ENCODE results near the gene MT1M.

The MT1M gene

DNA sequence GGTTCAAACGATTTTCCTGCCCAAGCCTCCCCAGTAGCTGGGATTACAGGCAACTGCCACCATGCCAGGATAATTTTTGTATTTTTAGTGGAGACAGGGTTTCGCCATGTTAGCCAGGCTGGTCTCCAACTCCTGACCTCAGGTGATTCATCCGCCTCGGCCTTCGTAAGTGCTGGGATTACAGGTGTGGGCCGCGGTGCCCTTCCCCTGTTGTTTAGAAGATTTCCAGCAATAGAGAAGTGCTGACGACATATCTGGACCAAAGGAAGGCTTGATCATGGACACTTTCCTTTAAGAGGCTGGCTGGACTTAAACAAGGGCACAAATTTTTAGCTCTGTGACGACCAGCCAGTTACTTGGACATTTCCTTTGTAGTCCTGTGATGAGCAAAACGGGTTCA lies 1.3 kb upstream of the MT1M start:
- DNase-seq = no peak

DNA sequence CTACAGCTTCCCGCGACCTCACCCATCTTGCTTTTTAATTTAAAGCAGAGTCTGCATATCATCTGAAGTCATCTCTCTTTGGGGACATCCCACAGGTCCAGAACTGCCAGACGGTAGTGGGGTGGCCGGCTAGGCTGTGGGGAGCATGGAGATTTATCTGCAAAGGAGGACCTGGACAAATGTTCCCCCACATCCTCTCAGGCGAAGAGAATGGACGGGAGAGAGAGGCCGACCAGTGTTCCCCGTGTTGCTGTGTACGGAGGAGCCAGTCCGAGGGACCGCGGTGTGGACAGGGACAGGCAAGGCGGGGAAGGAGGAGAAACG lies 665 bp upstream of the MT1M start:
- no peak for DNase-seq

DNA sequence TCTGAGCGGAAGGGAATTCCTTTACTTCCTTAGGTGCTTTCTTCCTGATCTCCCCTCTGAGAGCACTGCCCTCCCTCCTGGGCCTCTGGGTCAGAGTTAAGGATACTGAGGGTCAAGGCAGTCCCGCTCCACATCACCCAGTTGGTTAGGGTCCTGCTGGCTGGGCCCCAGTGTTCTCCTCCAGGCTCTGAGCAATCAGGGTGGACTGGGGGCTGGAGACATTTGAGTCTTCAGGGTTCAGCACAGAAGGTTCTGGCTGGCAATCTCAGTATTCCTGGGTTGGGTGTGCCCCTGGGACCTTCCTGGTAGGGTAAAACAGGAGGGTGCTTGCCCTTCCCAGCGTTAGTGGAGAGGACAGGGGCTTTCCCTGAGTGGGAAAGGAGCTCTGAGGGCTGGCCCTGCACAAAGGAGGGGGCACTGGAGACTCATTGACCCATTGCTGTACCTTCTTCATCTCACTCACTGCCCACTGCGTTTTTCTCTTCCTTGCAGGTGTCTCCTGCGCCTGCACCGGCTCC lies 448 bp downstream of the MT1M start:
- no peak for DNase-seq

DNA sequence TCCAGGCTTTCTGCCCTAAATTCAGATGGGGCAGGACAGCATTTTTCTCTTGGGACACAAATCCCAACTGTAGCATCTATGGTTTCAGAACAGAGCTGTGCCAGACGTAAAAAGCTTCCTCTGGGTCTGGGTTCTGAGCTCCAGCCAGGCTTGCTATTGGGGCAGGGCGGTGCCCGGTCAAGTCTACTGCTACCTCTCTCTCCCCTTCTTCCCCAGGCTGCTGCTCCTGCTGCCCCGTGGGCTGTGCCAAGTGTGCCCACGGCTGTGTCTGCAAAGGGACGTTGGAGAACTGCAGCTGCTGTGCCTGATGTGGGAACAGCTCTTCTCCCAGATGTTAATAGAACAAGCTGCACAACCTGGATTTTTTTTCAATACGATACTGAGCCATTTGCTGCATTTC lies 1.1 kb downstream of the MT1M start:
- DNase-seq = no peak

DNA sequence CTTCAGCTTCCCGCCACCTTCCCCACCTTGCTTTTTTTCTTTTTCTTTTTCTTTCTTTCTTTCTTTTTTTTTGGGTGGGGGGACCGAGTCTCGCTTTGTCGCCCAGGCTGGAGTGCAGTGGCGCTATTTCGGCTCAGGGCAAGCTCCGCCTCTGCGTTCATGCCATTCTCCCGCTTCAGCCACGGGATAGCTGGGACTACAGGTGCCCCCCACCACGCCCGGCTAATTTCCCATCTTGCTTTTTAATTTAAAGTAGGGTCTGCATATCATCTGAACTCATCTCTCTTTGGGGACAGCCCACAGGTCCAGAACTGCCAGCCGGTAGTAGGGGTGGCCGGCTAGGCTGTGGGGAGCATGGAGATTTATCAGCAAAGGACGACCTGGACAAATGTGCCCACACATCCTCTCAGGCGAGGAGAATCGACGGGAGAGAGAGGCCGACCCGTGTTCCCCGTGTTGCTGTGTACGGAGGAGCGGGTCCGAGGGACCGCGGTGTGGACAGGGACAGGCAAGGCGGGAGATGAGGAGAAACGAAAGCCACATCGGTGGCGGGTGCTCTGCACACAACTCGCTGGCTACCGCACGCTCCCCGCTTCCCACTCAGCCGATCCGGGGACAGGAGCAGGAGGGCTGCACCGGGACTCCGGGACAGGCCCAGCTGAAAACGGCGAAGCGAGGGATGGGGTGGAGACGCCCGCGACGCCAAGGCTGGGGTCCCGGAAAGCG lies 2.4 kb downstream of the MT1M start:
- no peak for DNase-seq

DNA sequence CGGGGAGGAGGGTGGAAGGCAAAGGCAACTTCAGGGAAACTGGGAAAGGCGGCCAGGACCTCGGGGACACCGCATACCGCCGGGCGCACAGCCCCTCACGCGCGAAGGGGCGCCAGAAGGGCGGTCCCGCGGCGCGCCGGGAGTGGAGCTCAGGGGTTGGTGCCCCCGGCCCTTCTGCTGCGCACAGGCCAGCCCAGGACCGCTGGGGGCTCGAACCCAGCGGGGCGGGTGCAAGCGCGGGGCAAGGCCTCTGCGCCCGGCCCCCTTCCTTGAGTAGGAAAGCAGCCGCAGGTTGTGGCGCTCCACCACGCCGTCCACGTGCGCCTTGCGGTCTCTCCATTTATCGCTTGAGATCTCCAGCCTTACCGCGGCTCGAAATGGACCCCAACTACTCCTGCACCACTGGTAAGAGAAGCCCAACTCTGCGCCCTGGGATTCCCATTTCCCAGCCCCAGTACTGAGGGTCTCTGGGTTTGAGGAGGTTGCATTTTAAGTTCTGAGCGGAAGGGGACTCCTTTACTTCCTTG lies 3.0 kb downstream of the MT1M start:
- no peak for DNase-seq

DNA sequence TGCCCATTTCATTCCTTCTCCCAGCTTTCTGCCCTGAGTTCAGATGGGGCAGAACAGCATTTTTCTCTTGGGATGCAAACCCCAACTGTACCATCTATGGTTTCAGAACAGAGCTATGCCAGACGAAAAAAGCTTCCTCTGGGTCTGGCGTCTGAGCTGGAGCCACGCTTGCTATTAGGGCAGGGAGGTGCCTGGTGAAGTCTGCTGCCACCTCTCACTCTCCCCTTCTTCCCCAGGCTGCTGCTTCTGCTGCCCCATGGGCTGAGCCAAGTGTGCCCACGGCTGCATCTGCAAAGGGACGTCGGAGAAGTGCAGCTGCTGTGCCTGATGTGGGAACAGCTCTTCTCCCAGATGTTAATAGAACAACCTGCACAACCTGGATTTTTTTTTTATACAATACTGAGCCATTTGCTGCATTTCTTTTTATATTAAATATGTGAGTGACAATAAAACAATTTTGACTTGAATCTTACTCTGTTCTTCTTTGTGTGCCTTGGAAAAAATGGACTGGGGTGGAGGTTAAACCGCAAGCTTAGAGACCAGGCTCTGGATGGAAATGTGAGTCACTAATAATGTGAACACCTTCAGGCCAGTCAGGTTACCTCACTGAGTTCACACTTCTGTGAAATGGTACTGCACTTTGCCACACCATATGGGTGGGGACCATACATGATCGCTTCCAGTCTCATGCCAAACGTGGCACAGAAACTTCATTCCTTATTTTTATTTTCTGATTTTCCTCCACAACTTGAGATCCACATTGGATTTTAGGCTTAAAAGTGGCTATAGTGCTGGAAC lies 4.4 kb downstream of the MT1M start:
- DNase-seq = no peak

DNA sequence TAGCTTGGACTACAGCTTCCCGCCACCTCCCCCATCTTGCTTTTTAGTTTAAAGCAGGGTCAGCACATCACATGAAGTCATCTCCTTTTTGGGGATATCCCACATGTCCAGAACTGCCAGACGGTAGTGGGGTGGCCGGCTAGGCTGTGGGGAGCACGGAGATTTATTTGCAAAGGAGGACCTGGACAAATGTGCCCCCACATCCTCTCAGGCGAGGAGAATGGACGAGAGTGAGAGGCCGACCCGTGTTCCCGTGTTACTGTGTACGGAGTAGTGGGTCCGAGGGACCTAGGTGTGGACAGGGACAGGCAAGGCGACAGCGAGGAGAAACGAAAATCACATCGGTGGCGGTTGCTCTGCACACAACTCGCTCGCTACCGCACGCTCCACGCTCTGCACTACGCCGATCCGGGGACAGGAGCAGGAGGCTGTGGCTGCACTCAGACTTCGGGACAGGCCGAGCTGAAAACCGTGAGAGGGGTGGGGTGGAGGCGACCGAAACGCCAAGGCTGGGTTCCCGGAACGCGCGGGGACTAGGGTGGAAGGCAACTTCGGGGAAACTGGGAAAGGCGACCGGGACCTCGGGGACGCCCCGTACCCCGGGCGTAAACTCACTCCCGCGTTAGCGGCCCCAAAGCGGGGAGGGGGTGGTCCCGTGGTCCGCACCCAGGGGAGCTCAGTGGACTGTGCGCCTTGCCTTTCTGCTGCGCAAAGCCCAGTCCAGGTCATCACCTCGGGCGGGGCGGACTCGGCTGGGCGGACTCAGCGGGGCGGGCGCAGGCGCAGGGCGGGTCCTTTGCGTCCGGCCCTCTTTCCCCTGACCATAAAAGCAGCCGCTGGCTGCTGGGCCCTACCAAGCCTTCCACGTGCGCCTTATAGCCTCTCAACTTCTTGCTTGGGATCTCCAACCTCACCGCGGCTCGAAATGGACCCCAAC lies 5.6 kb downstream of the MT1M start, which contains the start of gene MT1A:
TSS of gene MT1A (plus strand) at position 853 of the 937 bp plus-strand sequence. CDS start at position 926, 73 bp downstream.
- DNase-seq = no peak

DNA sequence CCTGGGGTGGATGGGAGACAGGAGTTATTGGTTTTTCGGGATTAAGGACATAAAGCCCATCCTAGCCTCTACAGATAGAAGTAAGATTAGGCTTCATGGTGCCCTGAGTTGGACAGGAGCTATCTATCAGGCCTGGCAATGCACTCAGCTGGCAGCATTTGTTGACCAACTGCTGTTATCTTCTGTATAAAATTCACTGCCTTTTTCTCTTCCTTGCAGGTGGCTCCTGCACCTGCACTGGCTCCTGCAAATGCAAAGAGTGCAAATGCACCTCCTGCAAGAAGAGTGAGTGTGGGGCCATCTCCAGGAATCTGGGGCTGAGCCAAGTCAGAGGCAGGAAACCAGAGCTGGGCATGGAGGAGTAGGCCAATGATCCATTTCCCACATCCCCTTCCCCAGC lies 6.6 kb downstream of the MT1M start:
- no peak for DNase-seq

DNA sequence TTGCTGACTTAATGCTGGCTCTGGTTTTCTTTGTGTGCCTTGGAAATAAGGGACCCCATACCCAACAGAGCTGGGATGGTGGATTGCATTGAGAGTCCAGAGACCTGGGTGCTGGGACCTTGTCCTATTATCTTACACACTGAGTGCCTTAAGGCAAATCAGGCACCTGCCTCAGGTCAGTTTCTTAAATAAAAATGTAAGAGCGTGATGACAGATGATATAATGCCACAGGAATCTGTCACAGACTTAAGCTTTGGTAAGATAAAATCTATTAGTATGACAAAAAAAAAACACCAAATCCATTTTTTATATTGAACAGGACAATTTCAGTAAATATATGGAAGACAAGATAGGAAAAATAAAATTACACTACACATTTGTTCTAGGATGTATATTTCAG lies 7.6 kb downstream of the MT1M start:
- DNase-seq = no peak

DNA sequence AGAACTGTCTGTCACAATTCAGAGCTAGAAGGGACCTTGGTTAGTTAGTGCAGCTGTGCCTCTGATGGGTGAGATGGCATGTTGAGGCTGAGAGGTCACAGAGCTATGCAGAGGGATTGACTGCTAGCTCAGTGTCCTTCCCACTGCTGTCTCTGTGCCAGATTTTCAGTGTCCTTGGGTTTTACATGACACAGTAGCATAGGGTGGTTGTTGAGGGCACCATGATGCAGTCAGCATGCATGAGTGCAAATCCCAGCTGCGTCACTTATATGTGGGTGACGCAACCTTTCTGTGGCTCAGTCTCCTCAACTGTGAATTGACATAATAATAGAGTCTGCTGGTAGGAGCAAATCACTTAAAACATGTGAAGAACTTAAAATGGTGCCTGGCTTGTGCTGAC lies 8.7 kb downstream of the MT1M start:
- DNase-seq = no peak

DNA sequence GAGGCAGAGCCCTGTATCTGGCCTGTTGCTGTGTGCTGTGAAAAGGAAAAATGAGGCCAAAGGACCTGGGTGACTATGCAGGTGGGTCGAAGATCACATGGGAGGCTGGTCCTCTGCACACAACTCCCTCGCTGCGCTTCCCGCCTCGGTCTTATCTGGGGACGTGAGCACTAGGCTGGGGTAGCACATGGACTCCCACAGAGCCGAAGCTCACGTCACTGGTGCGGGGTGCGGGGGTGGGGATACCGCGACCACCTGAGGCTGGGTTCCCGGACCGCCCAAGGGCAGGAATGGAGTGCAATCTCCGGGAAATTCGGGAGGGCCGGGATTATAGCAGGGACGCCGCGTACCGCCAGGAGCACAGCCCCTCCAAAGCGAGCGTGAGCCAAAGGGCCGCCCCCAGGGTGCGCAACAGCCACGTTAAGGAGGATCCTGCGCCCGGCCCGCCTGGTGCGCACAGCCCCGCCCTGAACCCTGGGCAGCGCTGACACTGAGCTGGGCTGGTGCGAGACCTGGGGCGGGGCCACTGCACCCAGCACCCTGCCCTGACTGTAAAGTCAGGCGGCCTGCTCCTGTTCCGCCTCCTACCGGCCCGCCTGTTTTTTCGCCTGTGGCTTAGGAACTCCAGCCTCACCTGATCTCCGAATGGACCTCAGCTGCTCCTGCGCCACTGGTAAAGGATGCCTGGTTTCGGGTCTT lies 10.8 kb downstream of the MT1M start:
- DNase-seq = peak; percentile 81

DNA sequence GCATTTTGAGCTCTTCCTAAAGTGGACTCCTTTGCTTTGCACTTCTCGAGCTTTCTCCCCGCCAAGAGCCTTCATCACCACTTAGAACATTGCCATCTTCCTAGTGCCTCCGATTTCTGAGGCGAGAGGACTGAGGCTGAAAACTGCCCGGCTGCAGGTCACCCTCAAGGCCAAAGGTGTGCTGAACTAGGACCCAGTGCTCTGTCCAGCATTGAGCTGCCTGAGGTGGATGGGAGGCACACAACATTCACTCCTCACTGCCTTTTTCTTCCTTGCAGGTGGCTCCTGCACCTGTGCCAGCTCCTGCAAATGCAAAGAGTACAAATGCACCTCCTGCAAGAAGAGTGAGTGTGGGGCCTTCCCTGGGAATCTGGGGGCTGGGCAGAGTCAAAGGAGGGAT lies 11.4 kb downstream of the MT1M start:
- no peak for DNase-seq

DNA sequence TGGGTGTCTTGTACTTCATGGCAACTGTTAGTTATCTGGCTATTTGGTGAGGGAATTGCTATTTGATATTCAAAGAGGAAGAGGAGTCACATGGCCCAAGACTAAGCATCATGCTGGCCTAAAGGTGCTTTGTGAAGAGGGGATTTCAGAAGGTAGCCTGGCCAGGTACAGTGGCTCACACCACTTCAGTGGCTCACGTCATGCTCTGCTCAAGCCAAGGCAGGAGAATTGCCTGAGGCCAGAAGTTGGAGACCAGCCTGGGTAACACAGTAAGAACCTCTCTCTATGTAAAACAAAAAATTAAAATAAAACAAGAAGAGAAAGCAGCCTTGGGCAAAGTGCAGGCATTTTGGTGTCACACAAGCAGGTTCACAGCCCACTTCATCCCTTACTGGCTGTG lies 12.9 kb downstream of the MT1M start:
- no peak for DNase-seq

DNA sequence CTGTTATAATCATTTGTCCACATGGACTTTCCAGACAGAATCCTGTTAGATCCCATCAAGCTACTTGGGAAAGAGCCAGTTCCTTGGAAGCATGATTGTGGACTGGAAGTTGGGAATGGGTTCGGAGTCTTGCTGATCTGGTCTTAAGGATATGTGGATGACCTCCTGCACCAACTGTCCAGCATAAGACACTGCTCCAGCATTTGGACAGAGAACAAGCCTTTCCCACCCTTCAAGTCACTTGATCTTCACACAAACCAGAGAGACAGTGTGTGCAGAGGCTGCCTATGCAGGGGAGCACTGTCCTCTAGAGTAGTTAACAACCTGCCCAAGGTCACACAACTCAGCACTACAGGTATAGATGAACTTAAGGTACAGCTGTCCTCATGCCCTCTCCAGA lies 13.4 kb downstream of the MT1M start:
- DNase-seq = no peak

DNA sequence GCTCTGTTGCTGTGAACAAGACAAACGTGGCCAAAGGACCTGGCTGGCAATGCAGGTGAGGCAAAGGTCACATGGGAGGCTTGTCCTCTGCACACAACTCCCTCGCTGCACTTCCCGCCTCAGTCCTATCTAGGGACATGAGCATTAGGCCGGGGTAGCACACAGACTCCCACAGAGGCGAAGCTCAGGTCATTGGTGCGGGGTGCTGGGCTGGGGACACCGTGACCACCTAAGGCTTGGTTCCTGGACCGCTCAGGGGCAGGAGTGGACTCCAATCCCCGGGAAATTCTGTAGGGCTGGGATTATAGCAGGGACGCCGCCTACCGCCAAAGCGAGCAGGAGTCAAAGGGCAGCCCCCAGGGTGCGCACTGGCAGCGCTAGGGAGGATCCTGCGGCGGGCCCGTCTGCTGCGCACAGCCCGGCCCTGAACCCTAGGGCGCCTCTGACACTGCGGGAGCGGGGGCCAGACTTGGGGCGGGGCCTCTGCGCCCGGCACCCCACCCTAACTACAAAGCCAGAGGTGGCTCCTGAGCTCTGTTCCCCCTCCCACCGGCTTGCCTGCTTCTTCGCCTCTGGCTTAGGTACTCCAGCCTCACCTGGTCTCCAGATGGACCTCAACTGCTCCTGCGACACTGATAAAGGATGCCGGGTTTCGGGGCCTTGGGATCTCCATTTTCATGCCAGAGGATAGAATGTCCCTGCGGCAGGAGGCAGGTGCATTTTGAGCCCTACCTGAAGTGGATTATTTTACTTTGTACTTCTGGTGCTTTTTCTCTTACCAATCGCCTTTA lies 15.4 kb downstream of the MT1M start:
- no peak for DNase-seq

DNA sequence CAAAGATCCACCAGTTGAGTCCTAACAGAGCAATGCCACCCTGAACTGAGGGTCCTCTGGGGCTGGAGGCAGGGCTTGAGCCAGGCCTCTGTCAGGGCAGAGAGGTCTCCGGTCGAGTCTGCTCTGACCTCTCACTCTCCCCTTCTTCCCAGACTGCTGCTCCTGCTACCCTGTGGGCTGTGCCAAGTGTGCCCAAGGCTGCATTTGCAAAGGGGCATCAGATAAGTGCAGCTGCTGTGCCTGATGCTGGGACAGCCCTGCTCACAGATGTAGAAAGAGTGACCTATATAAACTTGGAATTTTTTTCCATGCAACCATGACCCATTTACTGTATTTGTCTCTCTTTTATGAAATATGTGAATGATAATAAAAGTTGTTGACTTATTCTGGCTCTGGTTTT lies 16.8 kb downstream of the MT1M start:
- no peak for DNase-seq

DNA sequence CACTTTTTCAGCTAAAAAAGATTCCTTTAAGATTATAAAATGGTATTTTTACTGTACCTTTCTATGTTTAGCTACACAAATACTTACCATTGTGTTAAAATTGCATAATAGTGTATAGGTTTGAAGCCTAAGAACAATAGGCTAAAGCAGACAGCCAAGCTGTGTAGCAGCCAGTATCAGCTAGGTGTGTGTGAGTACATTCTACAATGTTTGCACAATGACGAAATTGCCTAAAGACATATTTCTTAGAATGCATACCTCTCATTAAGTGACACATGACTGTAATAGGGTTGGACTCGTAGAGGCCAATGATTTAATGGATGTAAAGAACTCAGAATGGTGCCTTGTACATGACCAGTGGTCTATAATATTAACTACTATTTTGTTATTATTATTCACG lies 17.4 kb downstream of the MT1M start:
- DNase-seq = no peak

DNA sequence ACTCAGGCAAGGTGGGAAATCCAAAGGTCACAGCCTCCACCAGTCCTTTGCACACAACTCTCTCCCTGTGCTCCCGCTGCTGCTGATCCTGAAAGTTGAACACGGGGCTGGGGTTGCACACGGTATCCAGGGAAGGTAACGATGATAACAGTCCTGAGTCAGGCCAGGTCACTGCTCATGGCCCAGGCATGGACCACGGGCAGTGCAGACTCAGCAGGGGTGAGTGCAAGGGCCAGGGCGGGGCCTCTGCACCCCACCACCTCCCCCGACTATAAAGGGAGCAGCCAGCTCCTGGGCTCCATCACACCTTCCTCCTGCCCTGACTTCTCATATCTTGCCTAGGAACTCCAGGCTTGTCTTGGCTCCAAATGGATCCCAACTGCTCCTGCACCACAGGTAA lies 19.1 kb downstream of the MT1M start, which contains the start of gene MT1B:
TSS of gene MT1B (plus strand) at position 301 of the 400 bp plus-strand sequence. CDS start at position 369, 68 bp downstream.
- no peak for DNase-seq

DNA sequence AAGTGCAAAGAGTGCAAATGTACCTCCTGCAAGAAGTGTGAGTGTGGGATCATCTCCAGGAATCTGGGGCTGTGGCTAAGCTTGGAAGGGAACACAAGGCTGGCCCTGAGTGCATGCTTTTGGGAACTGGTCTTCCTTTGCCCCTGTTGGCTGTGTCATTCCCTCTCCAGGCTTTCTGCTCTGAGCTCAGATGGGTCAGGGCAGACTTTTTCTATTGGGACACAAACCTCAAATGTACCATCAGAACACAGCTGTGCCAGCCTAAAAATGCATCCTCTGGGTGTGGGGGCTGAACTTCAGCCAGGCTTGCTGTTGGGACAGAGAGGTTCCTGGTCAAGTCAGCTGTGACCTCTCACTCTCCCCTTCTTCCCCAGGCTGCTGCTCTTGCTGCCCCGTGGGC lies 20.1 kb downstream of the MT1M start:
- no peak for DNase-seq

DNA sequence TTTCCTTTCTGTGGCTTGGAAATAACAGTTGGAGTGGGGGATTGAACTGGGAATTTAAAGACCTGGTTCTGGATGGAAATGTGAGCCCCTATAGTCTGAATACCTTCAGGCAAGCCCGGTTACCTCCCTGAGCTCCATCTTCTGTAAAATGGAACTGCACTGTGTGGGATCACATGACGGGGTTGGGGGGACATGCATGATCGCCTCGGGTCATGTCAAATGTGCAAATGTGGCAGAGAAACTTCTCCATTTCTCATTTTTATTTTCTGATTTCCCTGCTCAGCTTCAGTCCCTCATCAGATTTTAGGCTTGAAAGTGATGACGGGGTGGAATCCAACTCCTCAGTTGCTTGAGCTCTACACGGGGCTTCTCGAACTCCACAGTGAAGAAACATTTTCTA lies 20.8 kb downstream of the MT1M start:
- DNase-seq = no peak
